CD4-positive, alpha-beta T cell treated with Interferon gamma for 1 hour (primary cell): ENCODE measurements around the gene KRT78.
"Not testable (repeated sequence)": the region's sequence is repeated elsewhere in the genome, so short reads cannot be mapped to it uniquely, and the experiment has no call there.

Experiments
- DNase-seq: peaks from one replicate; pipeline ENCODE4 v3.0.0-alpha.2; 2020

Gene KRT78

GRCh38 chr12:52809166-52809565, 39.6 kb downstream of the KRT78 start:
- DNase-seq = no peak

GRCh38 chr12:52808573-52809160, 40.1 kb downstream of the KRT78 start:
- no peak for DNase-seq

- no peak for DNase-seq
Observed at GRCh38 chr12:52807544-52808470, 41.0 kb downstream of the KRT78 start.

- DNase-seq = no peak
Observed at GRCh38 chr12:52806821-52807543, 41.8 kb downstream of the KRT78 start.

GRCh38 chr12:52806169-52806811, 42.5 kb downstream of the KRT78 start:
- no peak for DNase-seq

- no peak for DNase-seq
Observed at GRCh38 chr12:52805739-52806138, 43.1 kb downstream of the KRT78 start.

- no peak for DNase-seq
Observed at GRCh38 chr12:52805000-52805399, 43.8 kb downstream of the KRT78 start.

GRCh38 chr12:52802442-52802841, 46.4 kb downstream of the KRT78 start:
- no peak for DNase-seq

- no peak for DNase-seq
Observed at GRCh38 chr12:52801773-52802172, 47.0 kb downstream of the KRT78 start.

GRCh38 chr12:52800259-52800917, 48.4 kb downstream of the KRT78 start:
- no peak for DNase-seq

GRCh38 chr12:52799505-52800211, 49.1 kb downstream of the KRT78 start:
- no peak for DNase-seq

- no peak for DNase-seq
Observed at GRCh38 chr12:52798671-52799504, 49.9 kb downstream of the KRT78 start.

GRCh38 chr12:52798003-52798670, 50.7 kb downstream of the KRT78 start:
- DNase-seq = no peak

- DNase-seq = no peak
Observed at GRCh38 chr12:52797529-52797894, 51.3 kb downstream of the KRT78 start.

GRCh38 chr12:52796839-52797528, 51.8 kb downstream of the KRT78 start:
- no peak for DNase-seq

- no peak for DNase-seq
Observed at GRCh38 chr12:52796429-52796794, 52.4 kb downstream of the KRT78 start.

GRCh38 chr12:52795694-52796428, 52.9 kb downstream of the KRT78 start, which contains the start of gene KRT3:
TSS of gene KRT3 (minus strand) at chr12:52796117. CDS start at chr12:52796042, 75 bp downstream.
- DNase-seq = no peak

- not testable (repeated sequence) for DNase-seq
Observed at GRCh38 chr12:52795332-52795674, 53.5 kb downstream of the KRT78 start.
